ENCODE results near the gene BMERB1. TPM values are rescaled to one million over a fixed set of nuclear protein-coding genes. Genes with fewer than 3 reads are reported as not detected.
"Not testable (repeated sequence)": the region's sequence is repeated elsewhere in the genome, so short reads cannot be mapped to it uniquely, and the experiment has no call there.

Gene BMERB1
- total RNA-seq, 1 donor from 2014 or later = 45.1 TPM

- no peaks in the 10 kb centered on the region for H3K36me3 Mint-ChIP-seq (ENCODE audit: low read depth)
- H3K9me3 Mint-ChIP-seq = no peaks in the 10 kb centered on the region
- peaks cover 3% of the 10 kb centered on the region for H3K27me3 Mint-ChIP-seq (ENCODE audit: low read depth)
- peak overlapping the region; percentile 40 for H3K4me3 Mint-ChIP-seq
- peaks cover 6% of the 10 kb centered on the region for H3K4me1 Mint-ChIP-seq
- TF ChIP-seq CTCF (conservative IDR thresholded peaks at IDR 0.05) = no peak
- DNase-seq (ENCODE audit: low read depth, low spot score) = no peak
- no peak overlapping the region for H3K27ac Mint-ChIP-seq (ENCODE audit: unreplicated experiment)
Observed at GRCh38 chr16:15398618-15399316, 35.6 kb upstream of the BMERB1 start.

- Mint-ChIP-seq H3K36me3 (ENCODE audit: low read depth) (no peaks in the 10 kb centered on the region), H3K4me1 (peaks cover 6% of the 10 kb centered on the region), H3K4me3 (peak overlapping the region; percentile 40), H3K27ac (ENCODE audit: unreplicated experiment) (no peak overlapping the region), H3K9me3 (no peaks in the 10 kb centered on the region), H3K27me3 (ENCODE audit: low read depth) (peaks cover 3% of the 10 kb centered on the region)
- TF ChIP-seq CTCF (conservative IDR thresholded peaks at IDR 0.05) = no peak
- no peak for DNase-seq (ENCODE audit: low read depth, low spot score)
Observed at GRCh38 chr16:15399317-15399716, 35.1 kb upstream of the BMERB1 start.

- H3K36me3 Mint-ChIP-seq (ENCODE audit: low read depth); DNase-seq (ENCODE audit: low read depth, low spot score); H3K9me3 Mint-ChIP-seq; H3K27me3 Mint-ChIP-seq (ENCODE audit: low read depth); H3K27ac Mint-ChIP-seq (ENCODE audit: unreplicated experiment); H3K4me3 Mint-ChIP-seq; H3K4me1 Mint-ChIP-seq: not testable (repeated sequence)
Observed at GRCh38 chr16:15400314-15400713, 34.1 kb upstream of the BMERB1 start.

GRCh38 chr16:15401972-15402371 is 32.4 kb upstream of the BMERB1 start:
- Mint-ChIP-seq H3K4me1 (peaks cover 3% of the 10 kb centered on the region), H3K27ac (ENCODE audit: unreplicated experiment) (no peak overlapping the region), H3K27me3 (ENCODE audit: low read depth) (no peaks in the 10 kb centered on the region), H3K9me3 (no peaks in the 10 kb centered on the region), H3K36me3 (ENCODE audit: low read depth) (no peaks in the 10 kb centered on the region), H3K4me3 (no peak overlapping the region)
- TF ChIP-seq CTCF (conservative IDR thresholded peaks at IDR 0.05) = no peak
- no peak for DNase-seq (ENCODE audit: low read depth, low spot score)

GRCh38 chr16:15403392-15403995 is 30.9 kb upstream of the BMERB1 start:
- no peaks in the 10 kb centered on the region for H3K27me3 Mint-ChIP-seq (ENCODE audit: low read depth)
- DNase-seq (ENCODE audit: low read depth, low spot score) = no peak
- no peak overlapping the region for H3K4me3 Mint-ChIP-seq
- H3K9me3 Mint-ChIP-seq = no peaks in the 10 kb centered on the region
- H3K4me1 Mint-ChIP-seq = no peaks in the 10 kb centered on the region
- no peaks in the 10 kb centered on the region for H3K36me3 Mint-ChIP-seq (ENCODE audit: low read depth)
- no peak for TF ChIP-seq CTCF (conservative IDR thresholded peaks at IDR 0.05)
- no peak overlapping the region for H3K27ac Mint-ChIP-seq (ENCODE audit: unreplicated experiment)

- H3K9me3 Mint-ChIP-seq; H3K27ac Mint-ChIP-seq (ENCODE audit: unreplicated experiment); H3K36me3 Mint-ChIP-seq (ENCODE audit: low read depth); H3K4me3 Mint-ChIP-seq; DNase-seq (ENCODE audit: low read depth, low spot score); H3K4me1 Mint-ChIP-seq; H3K27me3 Mint-ChIP-seq (ENCODE audit: low read depth): not testable (repeated sequence)
Observed at GRCh38 chr16:15404091-15404490, 30.3 kb upstream of the BMERB1 start.

All from neural crest cell (in vitro differentiated cells).